Neuronal stem cell (in vitro differentiated cells): ENCODE results near the gene KCNS1.

Experiments used
- DNase-seq: peaks from one replicate; pipeline ENCODE4 v3.0.0-alpha.2; 2013; ENCODE audit warnings: low spot score
- H2AFZ ChIP-seq: one replicate; pipeline ENCODE4 v1.6.1; 2013; ENCODE audit warnings: mild to moderate bottlenecking, low read length, inconsistent platforms
- H2AK5ac ChIP-seq: 2 replicates; pipeline ENCODE4 v1.6.1; 2013; ENCODE audit warnings: low read depth, mild to moderate bottlenecking, inconsistent platforms, low read length, moderate library complexity, mixed read lengths
- H2BK120ac ChIP-seq: 2 replicates; pipeline ENCODE4 v1.6.1; 2013; ENCODE audit warnings: low read depth, mild to moderate bottlenecking, inconsistent platforms, low read length, moderate library complexity, mixed read lengths
- H2BK12ac ChIP-seq: one replicate; pipeline ENCODE4 v1.6.1; 2013; ENCODE audit warnings: low read length, inconsistent platforms
- H2BK15ac ChIP-seq: 2 replicates; pipeline ENCODE4 v1.6.1; 2013; ENCODE audit warnings: mild to moderate bottlenecking, low read length, inconsistent platforms, mixed read lengths
- H2BK5ac ChIP-seq: one replicate; pipeline ENCODE4 v1.6.1; 2013; ENCODE audit warnings: inconsistent platforms, mild to moderate bottlenecking, low read length, moderate library complexity
- H3K14ac ChIP-seq: one replicate; pipeline ENCODE4 v1.6.1; 2013; ENCODE audit warnings: low read length, inconsistent platforms
- H3K18ac ChIP-seq: 2 replicates; pipeline ENCODE4 v1.6.1; 2013; ENCODE audit warnings: low read length, inconsistent platforms
- H3K23ac ChIP-seq: 2 replicates; pipeline ENCODE4 v1.6.1; 2013; ENCODE audit warnings: low read depth, mild to moderate bottlenecking, mixed read lengths, low read length, inconsistent platforms; ENCODE audit not compliant: poor library complexity
- H3K27ac ChIP-seq: replicated peaks from 3 replicates; pipeline ENCODE4 v1.5.1; 2013; ENCODE audit warnings: low read length, inconsistent platforms
- H3K27me3 ChIP-seq, 3 experiments: 2 replicates each; pipeline ENCODE4 v1.6.1; 2013; ENCODE audit warnings: low read length in 3 of 3, mild to moderate bottlenecking in 2 of 3, inconsistent platforms in 1 of 3, low read depth in 1 of 3, mixed read lengths in 1 of 3, moderate library complexity in 1 of 3; ENCODE audit not compliant: control insufficient read depth in 3 of 3, insufficient read depth in 3 of 3
- H3K36me3 ChIP-seq, 2 donors: replicated peaks in 1 of 2; 2 replicates each; pipeline ENCODE4 v1.6.1; 2013; ENCODE audit warnings: low read length in 2 of 2; ENCODE audit not compliant: control insufficient read depth in 2 of 2, insufficient read depth in 2 of 2
- H3K4ac ChIP-seq: 2 replicates; pipeline ENCODE4 v1.6.1; 2013; ENCODE audit warnings: inconsistent platforms, mild to moderate bottlenecking, low read length, moderate library complexity
- H3K4me1 ChIP-seq, 2 donors: 1 replicate in 1 of 2; 2 replicates in 1 of 2; pipeline ENCODE4 v1.6.1; 2013; ENCODE audit warnings: low read length in 2 of 2, low read depth in 1 of 2; ENCODE audit not compliant: control insufficient read depth in 2 of 2, insufficient read depth in 1 of 2
- H3K4me2 ChIP-seq: one replicate; pipeline ENCODE4 v1.6.1; 2013; ENCODE audit warnings: mild to moderate bottlenecking, low read length, inconsistent platforms; ENCODE audit not compliant: insufficient read depth, poor library complexity, severe bottlenecking
- H3K4me3 ChIP-seq, 2 donors: 2 replicates each; pipeline ENCODE4 v1.5.1; 2013; ENCODE audit warnings: low read length in 2 of 2, mild to moderate bottlenecking in 2 of 2, inconsistent platforms in 1 of 2, moderate library complexity in 1 of 2
- H3K79me1 ChIP-seq: one replicate; pipeline ENCODE4 v1.6.1; 2013; ENCODE audit warnings: low read depth, mild to moderate bottlenecking, inconsistent platforms, low read length, moderate library complexity
- H3K9ac ChIP-seq: one replicate; pipeline ENCODE4 v1.6.1; 2013; ENCODE audit warnings: mild to moderate bottlenecking, low read depth, low read length, inconsistent platforms; ENCODE audit not compliant: poor library complexity
- H3K9me3 ChIP-seq, 2 donors: replicated peaks in 1 of 2; 2 replicates each; pipeline versions ENCODE3 to v1.6.1; 2013; ENCODE audit warnings: low read length in 2 of 2, mild to moderate bottlenecking in 2 of 2, inconsistent platforms in 1 of 2, low read depth in 1 of 2, mixed read lengths in 1 of 2, moderate library complexity in 1 of 2; ENCODE audit not compliant: control insufficient read depth in 2 of 2, insufficient read depth in 1 of 2
- H4K8ac ChIP-seq: one replicate; pipeline ENCODE4 v1.6.1; 2013; ENCODE audit warnings: low read depth, mild to moderate bottlenecking, inconsistent platforms, low read length, moderate library complexity
- H4K91ac ChIP-seq: one replicate; pipeline ENCODE4 v1.6.1; 2013; ENCODE audit warnings: low read length, low read depth, mild to moderate bottlenecking, inconsistent platforms; ENCODE audit not compliant: poor library complexity
- WGBS, 2 donors: extraction: QIAGEN DNeasy Blood & Tissue Kit; methylation state at CpG; one replicate each; pipeline ENCODE4 v1.1.7; 2013; ENCODE audit warnings: missing lambda C conversion rate in 2 of 2, mixed read lengths in 1 of 2; ENCODE audit not compliant: insufficient read length in 2 of 2, insufficient replicate concordance in 1 of 2; ENCODE audit errors: extremely low coverage in 2 of 2; 5-methylcytosine and 5-hydroxymethylcytosine counted together

Gene KCNS1

GRCh38 chr20:45072066-45072465, 28.9 kb downstream of the KCNS1 start:
- no peak overlapping the region for H3K14ac ChIP-seq
- H3K4me3 ChIP-seq = no peak overlapping the region
- H3K18ac ChIP-seq = no peak overlapping the region
- H3K4me1 ChIP-seq = no peaks in the 10 kb centered on the region
- no peak overlapping the region for H3K4me2 ChIP-seq
- no peak overlapping the region for H2AK5ac ChIP-seq
- H3K27ac ChIP-seq = no peak overlapping the region
- H3K79me1 ChIP-seq = peaks cover 2% of the 10 kb centered on the region
- no peak for DNase-seq
- no peak overlapping the region for H2BK120ac ChIP-seq
- H2BK12ac ChIP-seq = no peak overlapping the region
- H3K27me3 ChIP-seq = no peaks in the 10 kb centered on the region
- H2AFZ ChIP-seq = no peak overlapping the region
- peaks cover 13 to 38% of the 10 kb centered on the region in 2 donors for H3K36me3 ChIP-seq
- WGBS, 2 donors = no CpG with 5 or more reads among the region's 1 CpG
- no peak overlapping the region for H4K91ac ChIP-seq
- H4K8ac ChIP-seq = no peak overlapping the region
- H3K9me3 ChIP-seq = no peaks in the 10 kb centered on the region
- H3K4ac ChIP-seq = no peak overlapping the region
- no peak overlapping the region for H3K9ac ChIP-seq
- no peak overlapping the region for H3K23ac ChIP-seq
- H2BK5ac ChIP-seq = no peak overlapping the region
- no peak overlapping the region for H2BK15ac ChIP-seq

- no peak overlapping the region for H4K91ac ChIP-seq
- H3K9me3 ChIP-seq = no peaks in the 10 kb centered on the region
- H3K9ac ChIP-seq = no peak overlapping the region
- no peaks in the 10 kb centered on the region for H3K4me1 ChIP-seq
- no peak overlapping the region for H2BK12ac ChIP-seq
- H3K4me3 ChIP-seq = no peak overlapping the region
- no peak overlapping the region for H3K27ac ChIP-seq
- no peak for DNase-seq
- no CpG with 5 or more reads among the region's 6 CpGs for WGBS, 2 donors
- H2AK5ac ChIP-seq = no peak overlapping the region
- no peak overlapping the region for H3K14ac ChIP-seq
- H3K18ac ChIP-seq = no peak overlapping the region
- no peak overlapping the region for H3K23ac ChIP-seq
- peaks cover 2% of the 10 kb centered on the region for H3K79me1 ChIP-seq
- no peak overlapping the region for H2BK120ac ChIP-seq
- H2AFZ ChIP-seq = no peak overlapping the region
- H2BK15ac ChIP-seq = no peak overlapping the region
- H3K36me3 ChIP-seq = peaks cover 11 to 29% of the 10 kb centered on the region in 2 donors
- no peak overlapping the region for H3K4ac ChIP-seq
- H4K8ac ChIP-seq = no peak overlapping the region
- no peak overlapping the region for H2BK5ac ChIP-seq
- H3K27me3 ChIP-seq = no peaks in the 10 kb centered on the region
- no peak overlapping the region for H3K4me2 ChIP-seq
Observed at GRCh38 chr20:45070932-45071632, 29.8 kb downstream of the KCNS1 start.

- no peak overlapping the region for H2AK5ac ChIP-seq
- H3K4ac ChIP-seq = no peak overlapping the region
- H2BK120ac ChIP-seq = no peak overlapping the region
- no peak overlapping the region for H3K23ac ChIP-seq
- H3K36me3 ChIP-seq = peaks cover under 1 to 12% of the 10 kb centered on the region in 2 donors
- no peak overlapping the region for H4K8ac ChIP-seq
- no peak overlapping the region for H3K4me2 ChIP-seq
- H3K4me3 ChIP-seq = no peak overlapping the region
- no peak overlapping the region for H3K18ac ChIP-seq
- H3K9me3 ChIP-seq = no peaks in the 10 kb centered on the region
- H2BK12ac ChIP-seq = no peak overlapping the region
- no peak overlapping the region for H3K14ac ChIP-seq
- no peak overlapping the region for H4K91ac ChIP-seq
- no peaks in the 10 kb centered on the region for H3K4me1 ChIP-seq
- H3K79me1 ChIP-seq = peaks cover 2% of the 10 kb centered on the region
- no peak for DNase-seq
- H2BK5ac ChIP-seq = no peak overlapping the region
- no peak overlapping the region for H2BK15ac ChIP-seq
- H3K9ac ChIP-seq = no peak overlapping the region
- H3K27ac ChIP-seq = no peak overlapping the region
- no peak overlapping the region for H2AFZ ChIP-seq
- H3K27me3 ChIP-seq = no peaks in the 10 kb centered on the region
- no CpG with 5 or more reads among the region's 1 CpG for WGBS, 2 donors
Observed at GRCh38 chr20:45069261-45069660, 31.7 kb downstream of the KCNS1 start.

GRCh38 chr20:45067558-45067957, 33.4 kb downstream of the KCNS1 start:
- no peak overlapping the region for H2BK15ac ChIP-seq
- H3K23ac ChIP-seq = no peak overlapping the region
- no peak overlapping the region for H2AK5ac ChIP-seq
- H3K36me3 ChIP-seq = peaks cover 0 to 12% of the 10 kb centered on the region in 2 donors
- no peak overlapping the region for H3K4me2 ChIP-seq
- no peak overlapping the region for H2BK120ac ChIP-seq
- no CpG with 5 or more reads among the region's 2 CpGs for WGBS, 2 donors
- H3K27ac ChIP-seq = no peak overlapping the region
- H3K4me1 ChIP-seq = no peaks in the 10 kb centered on the region
- no peak for DNase-seq
- no peak overlapping the region for H2BK5ac ChIP-seq
- H4K91ac ChIP-seq = no peak overlapping the region
- no peak overlapping the region for H3K9ac ChIP-seq
- no peak overlapping the region for H2AFZ ChIP-seq
- H3K4ac ChIP-seq = no peak overlapping the region
- no peak overlapping the region for H3K4me3 ChIP-seq
- H2BK12ac ChIP-seq = no peak overlapping the region
- no peaks in the 10 kb centered on the region for H3K27me3 ChIP-seq
- H3K18ac ChIP-seq = no peak overlapping the region
- H3K79me1 ChIP-seq = peaks cover 2% of the 10 kb centered on the region
- H3K9me3 ChIP-seq = no peaks in the 10 kb centered on the region
- H4K8ac ChIP-seq = no peak overlapping the region
- no peak overlapping the region for H3K14ac ChIP-seq
